Spleen (tissue), 11 donors: ENCODE results near the gene SLC38A10. TPM values are rescaled to one million over a fixed set of nuclear protein-coding genes. Genes with fewer than 3 reads are reported as not detected.

Source experiments
- DNase-seq: peaks from one replicate; pipeline ENCODE4 v3.0.0-alpha.2; 2020
- H3K27ac ChIP-seq, 8 donors: fragments of 200-600 bp; sonication (generic) in 7 of 8; 1 replicate in 4 of 8; 2 replicates in 4 of 8; pipeline versions ENCODE4 v1.5.0 to v1.8.0; 2016 to 2021; ENCODE audit warnings: inconsistent platforms in 4 of 8, mild to moderate bottlenecking in 4 of 8, moderate library complexity in 1 of 8
- H3K27me3 ChIP-seq, 7 donors: fragments of 200-600 bp; sonication (generic) in 6 of 7; replicated peaks in 1 of 7; 1 replicate in 4 of 7; 2 replicates in 3 of 7; pipeline versions ENCODE4 v1.5.0 to v1.8.0; 2016 to 2021; ENCODE audit warnings: inconsistent platforms in 3 of 7, mild to moderate bottlenecking in 1 of 7
- H3K36me3 ChIP-seq, 6 donors: fragments of 200-600 bp; sonication (generic) in 5 of 6; 1 replicate in 4 of 6; 2 replicates in 2 of 6; pipeline versions ENCODE4 v1.5.0 to v1.8.0; 2016 to 2021; ENCODE audit warnings: inconsistent platforms in 2 of 6
- H3K4me1 ChIP-seq, 6 donors: fragments of 200-600 bp; sonication (generic) in 5 of 6; 1 replicate in 3 of 6; 2 replicates in 3 of 6; pipeline versions ENCODE4 v1.5.0 to v1.8.0; 2016 to 2021; ENCODE audit warnings: inconsistent platforms in 3 of 6
- H3K4me3 ChIP-seq, 8 donors: fragments of 200-600 bp; sonication (generic) in 7 of 8; 1 replicate in 4 of 8; 2 replicates in 4 of 8; pipeline versions ENCODE4 v1.5.0 to v1.8.0; 2016 to 2021; ENCODE audit warnings: inconsistent platforms in 4 of 8, mild to moderate bottlenecking in 4 of 8, moderate library complexity in 2 of 8
- H3K9me3 ChIP-seq, 8 donors: fragments of 200-600 bp; sonication (generic) in 7 of 8; 1 replicate in 4 of 8; 2 replicates in 4 of 8; pipeline versions ENCODE4 v1.5.0 to v1.8.0; 2016 to 2021; ENCODE audit warnings: inconsistent platforms in 4 of 8
- CTCF ChIP-seq, 11 experiments: fragments of 200-600 bp in 7 of 11; fragments of 450-650 bp in 4 of 11; sonication (generic) in 4 of 11; IDR thresholded peaks in 8 of 11; conservative IDR thresholded peaks in 3 of 11; 1 replicate in 7 of 11; 2 replicates in 4 of 11; pipeline versions ENCODE4 v1.4.0 to v1.8.0; 2016 to 2021; ENCODE audit warnings: antibody characterized with exemption in 11 of 11, inconsistent platforms in 4 of 11, mild to moderate bottlenecking in 1 of 11
- POLR2A ChIP-seq, 3 donors: fragments of 450-650 bp; IDR thresholded peaks; one replicate each; pipeline ENCODE4 v1.5.1; 2017; ENCODE audit warnings: antibody characterized with exemption in 3 of 3, mild to moderate bottlenecking in 1 of 3
- POLR2AphosphoS5 ChIP-seq, 3 donors: sonication (generic); formaldehyde crosslinking; IDR thresholded peaks; one replicate each; pipeline ENCODE4 v1.5.1; 2017; ENCODE audit warnings: antibody characterized with exemption in 3 of 3
- WGBS, 5 donors: extraction: QIAGEN DNeasy Blood & Tissue Kit in 3 of 5; methylation state at CpG; one replicate each; pipeline versions ENCODE4 v1.1.5 to v1.1.7; 2013 to 2018; 5-methylcytosine and 5-hydroxymethylcytosine counted together
- intact Hi-C: fragments of 100-400 bp; cut with DNase I; formaldehyde crosslinking; loops from one replicate; pipeline ENCODE4 v1.15.0; 2023; ENCODE audit warnings: low total_unique reads
- polyA plus RNA-seq, 3 donors: library from polyadenylated mRNA; stranded (reverse); fragments of 200-250 nt; gene quantifications; one replicate each; pipeline ENCODE4 v1.2.1, GENCODE V29; 2013
- total RNA-seq, 7 donors: library from RNA; depleted of rRNA in 3 of 7; stranded (reverse); fragments of >200 nt in 3 of 7; fragmentation: NEBNext Ultra II Directional in 4 of 7; extraction: Animal tissue kit (Norgen Biotek cat#: 25700) in 4 of 7; gene quantifications; one replicate each; pipeline versions ENCODE4 v1.1.0 to v1.2.1, GENCODE V29; 2016 to 2021
- donor health status: healthy with polysubstance abuse.
- donor health status: DM: no; HTN: no; CAD: no; lungs with moderate emphysema.
- donor health status: DM: no; HTN: no; CAD: no.
- donor health status: Bipolar disorder and iron deficiency.
- donor health status: healthy.
- donor health status: DM: no; HTN: no; CAD: no.
- donor health status: DM: yes; HTN: yes; CAD: no.

SLC38A10 gene
- total and polyA plus RNA-seq, 10 donors: 54.9 to 112 (median 86.6) TPM

DNA sequence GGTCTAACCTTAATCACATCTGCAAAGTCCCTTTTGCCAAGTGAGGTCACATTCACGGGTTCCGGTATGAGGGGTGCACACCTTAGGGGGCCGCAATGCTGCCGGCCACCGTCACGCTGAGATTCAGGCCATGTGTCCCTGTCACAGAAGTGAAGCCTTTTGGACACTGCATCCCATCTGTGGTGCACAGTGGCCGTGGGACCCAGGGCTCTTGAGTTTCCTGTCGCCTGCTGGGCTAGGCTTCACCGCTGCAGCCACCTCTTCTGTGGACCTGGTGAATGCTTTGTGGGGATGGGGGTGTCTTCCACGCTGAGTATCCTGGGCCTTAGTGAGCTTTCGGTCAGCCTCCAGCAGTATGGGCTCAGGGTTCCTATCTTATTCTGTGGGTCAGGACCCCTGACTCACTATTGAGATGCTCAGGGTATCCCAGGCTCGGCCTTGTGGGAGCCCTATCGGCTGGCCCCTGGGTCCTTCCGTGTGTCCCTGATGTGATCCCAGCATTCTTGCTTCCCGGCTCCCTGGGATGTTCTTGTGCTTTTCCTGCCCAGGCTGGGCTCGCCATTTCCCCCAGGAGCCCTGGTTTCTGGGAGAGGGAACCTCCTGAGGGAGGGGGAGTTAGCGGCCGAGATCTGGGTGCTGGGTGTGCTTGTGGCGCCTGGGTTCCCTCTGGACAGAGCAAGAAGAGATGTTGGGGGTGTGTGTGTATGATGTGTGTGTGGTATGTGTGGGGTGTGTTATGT, 4.9 kb upstream of the SLC38A10 start:
- H3K4me1 ChIP-seq: peaks cover 4 to 48% (median 12%) of the 10 kb centered on the region in 6 donors
- no peak overlapping the region for H3K27ac ChIP-seq
- WGBS, 5 donors: 87 to 96% (median 91%) methylated on average over 15 to 19 of the region's 19 CpGs
- DNase-seq: no peak
- intact Hi-C loops: no loop called here
- TF ChIP-seq CTCF (IDR thresholded peaks at IDR 0.05 in 8 of 11, conservative IDR thresholded peaks at IDR 0.05 in 3 of 11) (no peak), POLR2A (IDR thresholded peaks at IDR 0.05) (no peak), POLR2AphosphoS5 (IDR thresholded peaks at IDR 0.05) (no peak)
- no peaks in the 10 kb centered on the region for H3K9me3 ChIP-seq
- H3K27me3 ChIP-seq: no peaks in the 10 kb centered on the region
- no peak overlapping the region for H3K4me3 ChIP-seq
- H3K36me3 ChIP-seq: no peaks in the 10 kb centered on the region

- no peaks in the 10 kb centered on the region for H3K27me3 ChIP-seq
- intact Hi-C loops: no loop called here
- no peak overlapping the region for H3K4me3 ChIP-seq
- no peak for DNase-seq
- TF ChIP-seq POLR2A (IDR thresholded peaks at IDR 0.05): no peak
- H3K36me3 ChIP-seq: no peaks in the 10 kb centered on the region
- H3K4me1 ChIP-seq: peaks cover 6 to 45% (median 19%) of the 10 kb centered on the region in 6 donors
- H3K9me3 ChIP-seq: no peaks in the 10 kb centered on the region
- no peak overlapping the region for H3K27ac ChIP-seq
- 70 to 76% (median 73%) methylated on average over 15 of the region's 15 CpGs for WGBS, 5 donors
These were observed 4.1 kb upstream of the SLC38A10 start for GRCh38 chr17:81298991-81299738.

- no peak for TF ChIP-seq CTCF (IDR thresholded peaks at IDR 0.05 in 8 of 11, conservative IDR thresholded peaks at IDR 0.05 in 3 of 11)
- TF ChIP-seq POLR2AphosphoS5 (IDR thresholded peaks at IDR 0.05): no peak
- no peak for TF ChIP-seq POLR2A (IDR thresholded peaks at IDR 0.05)
- H3K27me3 ChIP-seq: no peaks in the 10 kb centered on the region
- H3K4me3 ChIP-seq: no peak overlapping the region
- no peak overlapping the region for H3K27ac ChIP-seq
- WGBS, 5 donors: 89 to 94% (median 90%) methylated on average over 11 of the region's 11 CpGs
- H3K36me3 ChIP-seq: no peaks in the 10 kb centered on the region
- peaks cover 13 to 47% (median 24%) of the 10 kb centered on the region in 6 donors for H3K4me1 ChIP-seq
- DNase-seq: no peak
- intact Hi-C loops: no loop called here
- H3K9me3 ChIP-seq: no peaks in the 10 kb centered on the region
These were observed 3.4 kb upstream of the SLC38A10 start for GRCh38 chr17:81298325-81298990.

DNA sequence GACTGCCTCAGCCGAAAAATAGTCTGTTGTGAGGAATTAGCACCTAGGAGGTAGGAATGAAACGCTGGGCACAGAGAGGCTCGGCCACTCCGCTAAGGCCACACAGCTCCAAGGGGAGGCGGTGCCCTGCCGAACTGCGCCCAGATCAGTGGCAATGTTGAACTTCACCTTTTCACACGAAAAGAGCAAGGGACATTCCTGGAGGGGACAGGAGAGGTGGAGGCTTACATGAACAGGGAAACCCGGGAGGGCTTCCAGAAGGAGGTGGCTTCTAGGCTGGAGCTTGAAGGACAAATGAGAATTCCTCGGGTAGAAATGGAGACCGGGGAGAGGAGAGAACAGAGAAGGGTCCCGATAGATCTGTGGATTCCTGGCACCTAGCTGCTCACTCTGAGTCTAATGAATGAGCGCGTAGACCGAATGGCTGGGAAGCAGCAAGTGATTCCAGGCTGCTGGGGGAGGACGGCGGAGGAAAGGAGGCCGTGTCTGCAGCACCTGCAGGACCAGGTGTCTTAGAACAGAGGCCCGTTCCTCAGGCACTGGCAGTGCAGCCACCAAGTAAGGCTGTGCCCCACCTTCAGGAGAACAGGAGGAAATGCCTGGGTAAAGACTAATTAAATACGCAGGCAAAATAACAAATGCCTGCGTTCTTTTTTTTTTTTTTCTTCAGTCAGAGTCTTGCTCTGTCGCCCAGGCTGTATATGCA, 722 bp upstream of the SLC38A10 start:
- Histone ChIP-seq H3K27me3 (no peaks in the 10 kb centered on the region), H3K4me1 (peaks cover 23 to 52% (median 49%) of the 10 kb centered on the region in 6 donors), H3K9me3 (no peaks in the 10 kb centered on the region), H3K27ac (peak overlapping the region; percentile 91 to 99 (median 95)), H3K4me3 (peak overlapping the region; percentile 68 to 96 (median 88)), H3K36me3 (peaks cover 0 to 10% (median 0%) of the 10 kb centered on the region in 6 donors)
- no peak for DNase-seq
- 12 to 17% (median 14%) methylated on average over 21 to 22 of the region's 22 CpGs for WGBS, 5 donors
- intact Hi-C loops: no loop called here
- peak in 1 of 3 donors; percentile 60 for TF ChIP-seq POLR2AphosphoS5 (IDR thresholded peaks at IDR 0.05)
- peak in 8 of 11 experiments; percentile 20 to 47 (median 33) for TF ChIP-seq CTCF (IDR thresholded peaks at IDR 0.05 in 8 of 11, conservative IDR thresholded peaks at IDR 0.05 in 3 of 11)
- no peak for TF ChIP-seq POLR2A (IDR thresholded peaks at IDR 0.05)
